GM20000 (cell line): Measurements from ENCODE around the gene TIMMDC1.
A peak's percentile ranks its signal among the peaks of the same experiment; 100 is the strongest.

Experiments used
- DNase-seq: peaks from one replicate; pipeline ENCODE4 v3.0.0; 2012; ENCODE audit warnings: low spot score
- CTCF ChIP-seq: IDR thresholded peaks from 2 replicates; pipeline ENCODE4 v1.5.1; 2012; ENCODE audit warnings: mild to moderate bottlenecking, control low read depth; ENCODE audit errors: extremely low read depth, missing control alignments

TIMMDC1 gene

DNA sequence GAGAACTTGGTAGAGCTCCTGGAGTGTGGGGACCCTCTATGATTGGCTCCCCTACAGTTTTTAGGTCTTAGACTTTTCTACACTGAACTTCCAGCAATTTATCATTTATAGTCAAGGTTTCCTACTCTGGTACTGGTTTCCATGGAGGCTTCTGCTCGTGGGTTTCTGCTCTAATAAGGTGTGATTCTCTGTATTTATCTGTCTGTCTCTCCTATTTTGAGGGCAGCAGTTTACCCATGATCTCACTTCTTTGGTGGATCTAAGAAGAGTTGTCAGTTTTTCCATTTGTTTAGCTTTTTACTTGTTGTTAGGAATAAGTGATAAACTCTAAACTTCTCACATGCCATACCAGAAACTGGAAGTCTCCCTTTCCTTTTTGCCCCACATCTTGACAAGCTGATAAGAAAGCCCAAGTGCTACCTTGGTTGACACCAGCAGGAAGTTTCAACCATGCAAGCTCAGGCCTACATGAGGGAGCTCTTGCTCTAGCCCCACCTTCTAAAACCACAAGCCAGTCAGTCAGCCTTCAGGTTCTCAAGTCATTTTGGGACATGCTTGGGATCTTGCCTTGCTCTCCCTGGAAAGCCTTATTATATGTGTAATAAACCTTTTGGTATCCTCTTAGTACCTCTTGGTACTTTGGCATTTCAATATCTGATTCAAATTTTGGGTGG, 10.0 kb downstream of the TIMMDC1 start:
- TF ChIP-seq CTCF = no peak
- peak; percentile 16 for DNase-seq

- no peak for TF ChIP-seq CTCF
- no peak for DNase-seq
Observed at GRCh38 chr3:119510690-119511089, 12.3 kb downstream of the TIMMDC1 start.

- DNase-seq = no peak
- TF ChIP-seq CTCF = no peak
Observed at GRCh38 chr3:119514637-119515036, 16.3 kb downstream of the TIMMDC1 start.

DNA sequence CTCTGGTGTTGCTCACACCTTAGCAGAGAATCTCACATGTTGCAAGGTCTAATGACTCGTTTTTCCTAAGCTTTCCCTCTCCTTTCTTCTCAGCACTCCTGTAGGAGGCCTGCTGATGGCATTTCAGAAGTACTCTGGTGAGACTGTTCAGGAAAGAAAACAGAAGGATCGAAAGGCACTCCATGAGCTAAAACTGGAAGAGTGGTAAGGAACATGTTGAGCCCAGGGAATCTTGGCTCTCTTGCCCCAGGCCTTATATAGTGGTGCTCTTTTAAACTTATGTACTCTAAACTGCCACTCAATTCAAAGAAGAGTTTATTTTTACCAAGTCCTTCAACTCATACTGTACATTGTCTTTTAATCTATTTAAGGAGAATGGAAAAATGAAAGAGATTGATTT, 18.8 kb downstream of the TIMMDC1 start:
- no peak for DNase-seq
- no peak for TF ChIP-seq CTCF

GRCh38 chr3:119518026-119518425, 19.7 kb downstream of the TIMMDC1 start:
- TF ChIP-seq CTCF = no peak
- DNase-seq = no peak

DNA sequence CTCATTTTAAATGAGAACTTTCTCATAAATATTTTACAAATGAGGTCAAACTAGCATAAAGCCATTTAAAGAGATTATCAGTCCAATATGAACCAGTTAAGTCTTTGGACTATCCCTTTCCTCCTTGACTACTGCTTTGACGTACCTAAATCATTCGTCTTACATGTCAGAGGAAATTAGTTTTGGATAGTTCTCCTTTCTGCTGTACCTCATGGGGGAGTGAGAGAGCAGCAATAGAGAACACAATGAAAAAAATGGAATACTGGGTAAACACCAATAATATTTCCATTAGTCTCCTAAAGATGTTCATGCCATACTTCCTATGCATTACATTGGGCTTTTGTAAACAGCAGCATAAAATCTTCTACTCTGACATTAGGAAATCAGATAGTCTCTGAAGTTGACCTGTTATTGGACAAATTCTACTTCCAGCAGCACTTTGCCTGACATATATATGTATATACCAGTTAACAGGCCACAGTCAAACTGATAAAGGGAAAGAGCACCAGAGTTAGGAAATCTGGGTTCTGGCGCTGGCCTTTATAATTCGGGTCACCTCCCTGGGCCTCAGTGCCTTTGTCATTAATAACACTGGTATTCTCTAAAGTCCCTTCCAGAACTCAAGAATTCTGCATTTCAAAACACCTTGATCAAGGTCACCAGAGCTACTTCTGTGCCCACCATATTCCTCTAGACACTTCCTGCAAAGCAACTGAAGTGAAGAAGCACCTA, 26.8 kb downstream of the TIMMDC1 start:
- no peak for DNase-seq

More for the DNA sequence above, 26.8 kb downstream of the TIMMDC1 start:
- TF ChIP-seq CTCF = peak; percentile 8
